SU-DHL-6 (cell line): ENCODE measurements around the gene INTS6.

ENCODE experiments used
- H2AFZ ChIP-seq: fragments of 200-600 bp; sonication (generic); 2 replicates; pipeline ENCODE4 v1.6.1; 2014; ENCODE audit warnings: low read depth, mild to moderate bottlenecking, moderate library complexity, mixed read lengths, antibody characterized with exemption, low read length; ENCODE audit not compliant: severe bottlenecking
- H3F3A ChIP-seq: fragments of 200-600 bp; shearing (Covaris generic); 2 replicates; pipeline ENCODE4 v1.6.0; 2016; ENCODE audit warnings: antibody characterized with exemption, mild to moderate bottlenecking; ENCODE audit not compliant: insufficient read depth
- H3K27ac ChIP-seq: fragments of 200-600 bp; sonication (generic); 2 replicates; pipeline ENCODE4 v1.5.1; 2016; ENCODE audit warnings: low read depth, mild to moderate bottlenecking, low read length, moderate library complexity, mixed read lengths
- H3K27me3 ChIP-seq: fragments of 200-600 bp; sonication (generic), shearing (Covaris generic); 2 replicates; pipeline ENCODE4 v1.6.0; 2014; ENCODE audit warnings: mild to moderate bottlenecking, low read length
- H3K36me3 ChIP-seq: fragments of 200-600 bp; sonication (generic); 2 replicates; pipeline ENCODE4 v1.6.1; 2014; ENCODE audit warnings: mild to moderate bottlenecking, low read length, mixed read lengths
- H3K4me2 ChIP-seq: fragments of 300-600, 200-600 bp; shearing (Covaris generic), sonication (generic); 2 replicates; pipeline ENCODE4 v1.6.0; 2014; ENCODE audit warnings: low read length, low read depth, mild to moderate bottlenecking; ENCODE audit not compliant: poor library complexity, severe bottlenecking
- H3K4me3 ChIP-seq: fragments of 200-600 bp; sonication (generic); 2 replicates; pipeline ENCODE4 v1.5.1; 2014; ENCODE audit warnings: antibody characterized with exemption, low read length, mild to moderate bottlenecking, mixed read lengths; ENCODE audit not compliant: insufficient read depth, poor library complexity, severe bottlenecking
- H3K79me2 ChIP-seq: fragments of 200-600 bp; sonication (generic); 2 replicates; pipeline ENCODE4 v1.6.1; 2014; ENCODE audit warnings: mild to moderate bottlenecking, low read length, moderate library complexity; ENCODE audit not compliant: insufficient read depth
- H3K9ac ChIP-seq: fragments of 200-600 bp; sonication (generic); 2 replicates; pipeline ENCODE4 v1.7.0; 2014; ENCODE audit warnings: mild to moderate bottlenecking, low read length
- H3K9me2 ChIP-seq: fragments of 200-600 bp; sonication (generic); replicated peaks from 2 replicates; pipeline ENCODE4 v1.6.1; 2014; ENCODE audit warnings: low read length; ENCODE audit not compliant: insufficient read depth
- H3K9me3 ChIP-seq: fragments of 200-600 bp; sonication (generic); 2 replicates; pipeline ENCODE4 v1.6.1; 2014; ENCODE audit warnings: low read length, mixed read lengths; ENCODE audit not compliant: insufficient read depth
- H4K20me1 ChIP-seq: fragments of 200-600 bp; sonication (generic); 2 replicates; pipeline ENCODE4 v1.6.1; 2014; ENCODE audit warnings: low read depth, mild to moderate bottlenecking, antibody characterized with exemption, low read length, moderate library complexity, mixed read lengths
- CTCF ChIP-seq: fragments of 200-600 bp; sonication (generic); IDR thresholded peaks from one replicate; pipeline ENCODE4 v1.5.1; 2017; ENCODE audit warnings: antibody characterized with exemption, mild to moderate bottlenecking, low read length, moderate library complexity; ENCODE audit not compliant: insufficient read depth, poor library complexity, severe bottlenecking
- EZH2phosphoT487 ChIP-seq: fragments of 200-600 bp; sonication (generic), shearing (Covaris generic); conservative IDR thresholded peaks from 2 replicates; pipeline ENCODE4 v1.6.1; 2018; ENCODE audit warnings: mild to moderate bottlenecking, antibody characterized with exemption, low read length, moderate library complexity, mixed read lengths

The INTS6 gene

GRCh38 chr13:51456510-51456909, 3.7 kb upstream of the INTS6 start:
- Histone ChIP-seq H3K9me3 (0 out of 2 replicates have a peak, but pooled peaks cover 12% of the 10 kb centered on the region), H2AFZ (no peak overlapping the region), H4K20me1 (no peaks in the 10 kb centered on the region), H3K9me2 (no peaks in the 10 kb centered on the region), H3K4me2 (no peak overlapping the region), H3K9ac (no peak overlapping the region), H3K27ac (no peak overlapping the region), H3K79me2 (no peaks in the 10 kb centered on the region), H3F3A (peaks cover 16% of the 10 kb centered on the region; the same call in 1 of the 2 replicates), H3K4me3 (no peak overlapping the region), H3K27me3 (no peaks in the 10 kb centered on the region), H3K36me3 (peaks cover 19% of the 10 kb centered on the region)
- TF ChIP-seq EZH2phosphoT487 (no peak), CTCF (no peak)

DNA sequence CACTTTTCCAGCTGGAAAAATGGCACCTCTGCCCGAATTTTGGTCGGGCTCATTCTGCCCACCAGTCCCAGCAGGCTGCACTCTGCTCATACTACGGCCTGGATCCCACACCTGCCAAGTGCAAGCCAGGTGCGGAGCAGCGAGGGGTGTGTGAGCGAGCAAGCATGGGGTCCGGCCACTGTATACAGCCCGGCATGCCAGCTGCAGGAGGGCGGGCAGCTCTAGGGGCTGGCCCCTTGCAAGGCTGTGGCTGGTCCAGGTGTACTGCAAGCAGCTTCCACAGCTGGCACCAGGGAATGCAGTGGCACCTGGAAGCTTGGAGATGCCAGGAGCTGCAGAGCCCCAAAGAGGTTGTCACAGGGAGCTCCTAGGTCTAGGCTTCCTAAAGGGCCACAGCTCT, 2.7 kb upstream of the INTS6 start:
- H3K9ac ChIP-seq: no peak overlapping the region
- H4K20me1 ChIP-seq: no peaks in the 10 kb centered on the region
- no peak overlapping the region for H3K4me3 ChIP-seq
- H2AFZ ChIP-seq: no peak overlapping the region
- no peak overlapping the region for H3K4me2 ChIP-seq
- no peaks in the 10 kb centered on the region for H3K27me3 ChIP-seq
- 0 out of 2 replicates have a peak, but pooled peaks cover 12% of the 10 kb centered on the region for H3K9me3 ChIP-seq
- H3K36me3 ChIP-seq: peaks cover 24% of the 10 kb centered on the region
- H3F3A ChIP-seq: peaks cover 25% of the 10 kb centered on the region; the same call in 1 of the 2 replicates
- no peak overlapping the region for H3K27ac ChIP-seq
- peaks cover 2% of the 10 kb centered on the region; the same call in 1 of the 2 replicates for H3K79me2 ChIP-seq
- no peaks in the 10 kb centered on the region for H3K9me2 ChIP-seq
- no peak for TF ChIP-seq CTCF
- no peak for TF ChIP-seq EZH2phosphoT487

DNA sequence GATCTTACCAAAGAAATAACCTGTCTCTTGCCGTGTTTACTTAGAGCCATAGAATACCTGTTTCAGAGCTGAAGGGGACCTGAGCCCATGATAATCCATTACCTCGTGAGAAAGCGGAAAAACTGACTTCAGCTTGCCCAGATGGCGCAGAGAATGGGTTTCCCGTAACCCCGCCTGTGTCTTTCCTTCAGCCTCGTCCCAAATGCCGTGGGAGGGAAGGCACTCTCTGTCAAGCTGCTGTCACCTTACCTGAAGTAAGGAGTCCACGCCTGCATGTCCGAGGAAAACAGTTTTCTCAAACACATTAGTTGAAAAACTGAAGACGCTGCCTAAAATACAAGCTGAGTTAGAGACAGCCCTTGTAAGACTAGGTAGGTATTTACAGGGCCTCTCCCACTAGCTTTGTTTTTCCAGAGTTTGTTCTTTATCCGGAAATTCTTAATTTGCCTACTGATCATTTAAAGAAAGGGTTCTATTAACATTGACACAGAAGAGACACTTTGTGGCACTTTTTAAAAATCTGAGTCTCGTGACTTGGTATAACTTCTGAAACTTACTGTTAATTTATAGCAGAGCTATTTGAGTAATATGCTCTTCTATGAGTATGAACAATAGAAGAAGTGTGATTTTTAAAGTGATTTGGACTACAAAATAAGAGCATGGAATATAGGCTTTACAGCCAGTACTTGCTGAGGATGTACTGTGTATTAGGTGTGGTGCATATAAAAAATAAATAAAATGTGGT, 1.3 kb upstream of the INTS6 start:
- Histone ChIP-seq H3K9me2 (no peaks in the 10 kb centered on the region), H3K79me2 (peaks cover 7% of the 10 kb centered on the region; the same call in 1 of the 2 replicates), H2AFZ (peak overlapping the region; percentile 91), H3K27me3 (no peaks in the 10 kb centered on the region), H3K4me2 (peak overlapping the region; percentile 98), H3K9ac (peak overlapping the region; percentile 93), H3K4me3 (peak overlapping the region; percentile 84), H3K36me3 (peaks cover 38% of the 10 kb centered on the region), H3F3A (peaks cover 33% of the 10 kb centered on the region; the same call in 1 of the 2 replicates), H3K9me3 (0 out of 2 replicates have a peak, but pooled peaks cover 12% of the 10 kb centered on the region), H3K27ac (peak overlapping the region; percentile 87), H4K20me1 (no peaks in the 10 kb centered on the region)
- TF ChIP-seq CTCF: no peak
- no peak for TF ChIP-seq EZH2phosphoT487
